T-helper 17 cell (primary cell): Measurements from ENCODE around the gene SMYD4. TPM values are rescaled to one million over a fixed set of nuclear protein-coding genes. Genes with fewer than 3 reads are reported as not detected.
"Not testable (repeated sequence)": the region's sequence is repeated elsewhere in the genome, so short reads cannot be mapped to it uniquely, and the experiment has no call there.

ENCODE experiments used
- ATAC-seq: fragments of 150-1000 bp; cut with Tn5 transposase; 2 replicates; pipeline ENCODE4 v1.10.0; 2021; ENCODE audit warnings: mild to moderate bottlenecking, moderate library complexity
- DNase-seq, 3 donors: peaks; one replicate each; pipeline versions ENCODE4 v3.0.0 to v3.0.0-alpha.2; 2020 to 2021
- H3K9me3 ChIP-seq: one replicate; pipeline ENCODE4 v1.7.0; 2013; ENCODE audit warnings: low read length, mild to moderate bottlenecking; ENCODE audit not compliant: control insufficient read depth, poor library complexity, severe bottlenecking
- H3K27ac Mint-ChIP-seq: one replicate; pipeline ENCODE4 v1.8.0; 2022; ENCODE audit warnings: mild to moderate bottlenecking, moderate library complexity, mixed read lengths
- H3K27me3 Mint-ChIP-seq: one replicate; pipeline ENCODE4 v1.8.0; 2022; ENCODE audit warnings: mixed read lengths
- H3K36me3 Mint-ChIP-seq: one replicate; pipeline ENCODE4 v1.8.0; 2022; ENCODE audit warnings: low read depth, mixed read lengths
- H3K4me1 Mint-ChIP-seq: one replicate; pipeline ENCODE4 v1.8.0; 2022; ENCODE audit warnings: mild to moderate bottlenecking, mixed read lengths
- H3K4me3 Mint-ChIP-seq: one replicate; pipeline ENCODE4 v1.8.0; 2022; ENCODE audit warnings: mild to moderate bottlenecking, moderate library complexity, mixed read lengths
- total RNA-seq, 4 donors: library from RNA in 2 of 4; stranded (reverse) in 2 of 4; gene quantifications; one replicate each; pipeline ENCODE4 v1.2.3 and lab custom pipeline; 2022 to 2026

The SMYD4 gene
- total RNA-seq, 2 donors from 2014 or later = 16.0 to 16.8 TPM

DNA sequence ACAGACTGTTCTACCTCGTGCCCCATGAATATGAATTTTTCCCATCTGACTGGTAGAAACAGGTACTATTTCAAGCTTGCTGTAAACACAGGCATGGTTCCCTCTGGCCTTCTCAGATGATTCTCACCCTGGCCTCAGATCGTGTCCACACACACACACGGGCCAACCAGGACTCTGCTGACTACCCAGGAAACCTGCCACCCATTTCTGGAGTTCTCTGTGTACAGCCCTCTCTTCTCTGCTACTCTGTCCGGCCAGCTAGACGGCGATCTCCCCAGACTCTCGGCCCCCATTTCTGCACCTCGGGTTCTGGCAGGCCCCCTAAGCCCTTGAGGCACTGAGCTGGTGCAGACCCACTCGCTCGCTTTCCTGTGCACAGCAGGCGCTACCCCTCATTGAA lies 31.3 kb upstream of the SMYD4 start:
- Mint-ChIP-seq H3K27me3 (no peaks in the 10 kb centered on the region), H3K27ac (peak overlapping the region; percentile 73), H3K4me3 (no peak overlapping the region), H3K4me1 (peaks cover 5% of the 10 kb centered on the region), H3K36me3 (no peaks in the 10 kb centered on the region)
- DNase-seq (no peak), ATAC-seq (no peak)
- no peaks in the 10 kb centered on the region for H3K9me3 ChIP-seq

DNA sequence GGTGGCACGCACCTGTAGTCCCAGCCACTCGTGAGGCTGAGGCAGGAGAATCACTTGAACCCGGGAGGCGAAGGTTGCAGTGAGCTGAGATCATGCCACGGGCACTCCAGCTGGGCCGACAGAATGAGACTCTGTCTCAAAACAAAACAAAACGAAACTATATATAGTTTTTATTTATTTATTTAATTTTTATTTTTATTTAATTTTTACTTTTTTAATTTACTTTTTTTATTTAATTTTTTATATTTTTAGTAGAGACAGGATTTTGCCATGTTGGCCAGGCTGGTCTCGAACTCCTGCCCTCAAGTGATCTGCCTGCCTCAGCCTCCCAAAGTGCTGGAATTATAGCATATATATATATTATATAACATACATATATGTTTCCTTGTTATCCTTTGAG lies 26.8 kb upstream of the SMYD4 start:
- DNase-seq, H3K27me3 Mint-ChIP-seq, H3K27ac Mint-ChIP-seq, H3K4me3 Mint-ChIP-seq, H3K36me3 Mint-ChIP-seq, ATAC-seq, H3K9me3 ChIP-seq: not testable (repeated sequence)
- peaks cover 15% of the 10 kb centered on the region for H3K4me1 Mint-ChIP-seq

DNA sequence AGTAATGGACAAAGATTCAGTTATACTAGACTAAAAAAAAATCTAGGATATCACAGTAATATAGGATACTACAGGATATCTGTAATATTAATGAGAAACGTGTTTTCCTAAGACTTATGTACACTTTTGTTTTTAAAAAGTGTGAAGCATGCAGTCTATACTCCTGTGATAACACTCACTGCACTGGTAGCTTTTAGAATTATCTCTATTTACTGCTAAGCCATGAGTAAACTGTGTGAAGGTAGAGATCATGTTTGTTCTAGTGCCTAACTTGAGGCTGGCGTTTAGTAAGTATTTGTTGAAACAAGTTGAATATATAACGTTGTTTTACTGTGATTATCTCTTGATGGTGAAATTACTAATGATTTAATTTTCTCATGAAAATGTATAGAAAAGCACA lies 24.0 kb upstream of the SMYD4 start:
- H3K9me3 ChIP-seq = no peaks in the 10 kb centered on the region
- ATAC-seq (no peak), DNase-seq (no peak)
- peaks cover 10% of the 10 kb centered on the region for H3K36me3 Mint-ChIP-seq
- no peaks in the 10 kb centered on the region for H3K27me3 Mint-ChIP-seq
- peaks cover 12% of the 10 kb centered on the region for H3K4me1 Mint-ChIP-seq
- no peak overlapping the region for H3K4me3 Mint-ChIP-seq
- H3K27ac Mint-ChIP-seq = no peak overlapping the region

DNA sequence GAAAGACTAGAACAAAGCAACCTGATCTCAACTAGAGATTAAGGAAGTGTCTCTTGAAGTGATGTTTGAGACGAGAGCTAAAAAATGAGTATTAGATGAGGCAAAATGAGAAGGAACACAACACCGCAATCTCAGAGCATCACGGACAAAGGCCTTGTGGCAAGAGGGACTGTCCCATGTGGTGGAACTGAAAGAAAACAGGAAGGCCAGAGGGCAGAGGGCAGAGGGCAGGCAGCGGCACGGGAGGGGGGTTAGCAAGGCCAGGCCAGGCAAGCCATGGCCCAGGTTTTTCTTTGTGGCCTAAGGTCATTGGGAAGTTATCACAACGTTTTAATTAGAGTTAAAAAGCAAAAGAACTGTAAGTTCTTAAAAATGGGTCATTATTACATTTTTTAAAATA lies 22.6 kb upstream of the SMYD4 start:
- no peak for ATAC-seq
- Mint-ChIP-seq H3K36me3 (peaks cover 10% of the 10 kb centered on the region), H3K27ac (peak overlapping the region; percentile 93), H3K4me3 (no peak overlapping the region), H3K27me3 (no peaks in the 10 kb centered on the region), H3K4me1 (peaks cover 13% of the 10 kb centered on the region)
- DNase-seq = no peak
- no peaks in the 10 kb centered on the region for H3K9me3 ChIP-seq

DNA sequence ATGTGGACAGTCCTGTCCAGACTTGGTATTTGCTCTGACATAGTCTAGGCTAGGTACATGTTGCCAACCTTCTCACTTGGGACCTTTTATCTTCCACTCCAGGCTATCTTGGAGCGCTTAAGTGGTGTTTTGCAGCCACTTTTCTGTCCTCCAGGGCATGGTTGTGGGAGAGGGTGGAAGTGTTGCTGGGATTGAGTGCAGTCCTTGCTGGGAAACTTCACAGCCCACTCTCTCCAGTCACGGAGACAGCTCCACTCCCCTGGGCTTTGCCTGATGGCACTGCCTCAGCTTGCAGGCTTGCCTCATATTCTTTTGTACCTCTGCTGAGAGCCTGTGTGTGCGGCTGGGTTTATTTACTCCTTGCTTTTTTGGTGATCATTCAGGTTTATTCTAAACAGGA lies 17.5 kb upstream of the SMYD4 start:
- H3K4me1 Mint-ChIP-seq = peaks cover 13% of the 10 kb centered on the region
- no peaks in the 10 kb centered on the region for H3K9me3 ChIP-seq
- peak overlapping the region; percentile 67 for H3K27ac Mint-ChIP-seq
- no peak overlapping the region for H3K4me3 Mint-ChIP-seq
- H3K36me3 Mint-ChIP-seq = peaks cover 18% of the 10 kb centered on the region
- H3K27me3 Mint-ChIP-seq = no peaks in the 10 kb centered on the region
- DNase-seq (no peak), ATAC-seq (no peak)

DNA sequence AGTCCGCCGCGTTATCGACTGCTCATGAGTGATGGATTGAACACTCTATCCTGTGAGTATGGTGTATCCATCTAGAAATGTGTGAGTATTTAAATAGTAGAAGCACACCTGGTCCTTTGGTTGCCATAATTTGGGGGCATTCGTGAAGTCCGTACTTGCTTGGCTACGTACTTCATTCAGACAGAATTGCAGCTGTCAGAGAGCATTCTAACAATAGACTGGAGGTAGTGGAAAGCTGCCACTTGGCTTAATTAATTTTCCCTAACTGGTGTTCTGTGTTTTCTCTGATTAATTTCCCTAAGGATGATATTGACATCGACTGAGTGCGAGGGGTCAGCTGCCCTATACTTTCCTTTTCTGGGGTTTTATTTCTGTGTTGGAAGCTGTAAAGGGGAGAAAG lies 14.2 kb upstream of the SMYD4 start:
- peaks cover 12% of the 10 kb centered on the region for H3K36me3 Mint-ChIP-seq
- no peaks in the 10 kb centered on the region for H3K9me3 ChIP-seq
- H3K4me1 Mint-ChIP-seq = peaks cover 11% of the 10 kb centered on the region
- no peak overlapping the region for H3K4me3 Mint-ChIP-seq
- DNase-seq (no peak), ATAC-seq (no peak)
- H3K27ac Mint-ChIP-seq = peak overlapping the region; percentile 37
- no peaks in the 10 kb centered on the region for H3K27me3 Mint-ChIP-seq

DNA sequence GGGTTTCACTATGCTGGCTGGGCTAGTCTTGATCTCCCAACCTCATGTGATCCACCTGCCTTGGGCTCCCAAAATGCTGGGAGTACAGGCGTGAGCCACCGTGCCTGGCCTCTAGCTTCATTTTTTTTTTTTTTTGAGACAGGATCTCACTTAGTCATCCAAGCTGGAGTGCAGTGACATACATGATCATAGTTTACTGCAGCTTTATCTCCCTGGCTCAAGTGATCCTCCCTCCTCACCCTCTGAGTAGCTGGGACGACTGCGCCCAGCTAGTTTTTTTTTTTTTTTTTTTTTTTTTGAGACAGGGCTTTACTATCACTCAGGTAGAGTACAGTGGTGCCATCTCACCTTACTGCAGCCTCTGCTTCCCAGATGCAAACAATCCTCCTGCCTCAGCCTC lies 9.8 kb upstream of the SMYD4 start:
- ATAC-seq (no peak), DNase-seq (no peak)
- Mint-ChIP-seq H3K4me1 (peaks cover 25% of the 10 kb centered on the region), H3K36me3 (peaks cover 7% of the 10 kb centered on the region), H3K4me3 (no peak overlapping the region), H3K27me3 (no peaks in the 10 kb centered on the region), H3K27ac (no peak overlapping the region)
- H3K9me3 ChIP-seq = no peaks in the 10 kb centered on the region

DNA sequence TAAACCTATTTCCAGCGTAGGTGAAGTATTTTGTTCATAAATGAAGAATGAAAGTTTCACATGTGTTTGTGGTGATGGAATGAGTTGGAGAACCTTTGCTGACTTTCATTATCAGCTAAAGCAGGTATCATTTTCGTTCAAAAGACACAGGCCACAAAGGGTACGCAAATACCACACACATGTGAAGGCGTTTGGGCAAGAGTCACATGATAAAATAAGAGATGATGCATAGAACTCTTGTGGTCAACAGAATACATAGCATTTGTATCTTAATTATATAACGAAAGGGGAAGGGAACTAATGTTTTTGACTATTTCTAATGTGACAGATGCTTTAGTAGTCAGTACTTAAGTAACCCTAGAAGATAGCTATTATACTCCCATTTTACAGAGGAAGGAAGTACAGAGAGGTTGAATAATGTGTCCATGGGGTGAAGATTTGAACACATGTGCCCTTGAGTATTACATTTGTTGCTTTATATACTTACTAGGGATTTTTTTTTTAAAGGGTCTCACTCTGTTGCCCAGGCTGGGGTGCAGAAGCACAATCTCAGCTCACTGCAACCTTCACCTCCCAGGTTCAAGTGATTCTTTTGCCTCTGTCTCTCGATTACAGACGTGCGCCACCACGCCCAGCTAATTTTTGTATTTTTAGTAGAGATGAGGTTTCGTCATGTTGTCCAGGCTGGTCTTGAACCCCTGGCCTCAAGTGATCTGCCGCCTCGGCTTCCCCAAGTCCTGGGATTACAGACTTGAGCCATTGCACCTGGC lies 4.9 kb upstream of the SMYD4 start:
- peaks cover 45% of the 10 kb centered on the region for H3K4me1 Mint-ChIP-seq
- peak overlapping the region; percentile 54 for H3K27ac Mint-ChIP-seq
- no peaks in the 10 kb centered on the region for H3K9me3 ChIP-seq
- H3K36me3 Mint-ChIP-seq = peaks cover 2% of the 10 kb centered on the region
- no peaks in the 10 kb centered on the region for H3K27me3 Mint-ChIP-seq
- ATAC-seq = no peak
- DNase-seq = no peak
- H3K4me3 Mint-ChIP-seq = peak overlapping the region; percentile 5

DNA sequence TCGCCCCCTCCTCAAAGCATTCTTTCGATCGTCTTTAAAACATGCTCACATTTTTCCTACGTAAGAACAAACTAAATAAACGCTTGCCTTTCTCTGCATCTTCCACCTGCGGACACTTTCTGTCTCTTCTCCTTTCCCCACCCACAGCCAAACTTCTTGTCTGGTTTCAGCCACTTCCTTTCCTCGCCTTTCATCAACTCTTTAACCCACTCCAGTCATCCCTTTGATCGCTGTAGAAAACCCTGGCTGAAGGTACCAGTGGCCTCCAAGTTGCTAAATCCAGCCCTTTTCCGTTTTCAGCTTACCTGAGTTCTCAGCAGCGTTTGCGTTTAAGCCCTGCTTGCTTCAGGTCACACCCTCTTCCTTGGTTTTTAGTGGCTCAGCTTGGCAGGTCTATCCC lies 586 bp upstream of the SMYD4 start:
- peak; percentile 4 for ATAC-seq
- no peaks in the 10 kb centered on the region for H3K9me3 ChIP-seq
- H3K27me3 Mint-ChIP-seq = no peaks in the 10 kb centered on the region
- H3K4me1 Mint-ChIP-seq = peaks cover 41% of the 10 kb centered on the region
- H3K36me3 Mint-ChIP-seq = peaks cover under 1% of the 10 kb centered on the region
- no peak for DNase-seq
- peak overlapping the region; percentile 97 for H3K27ac Mint-ChIP-seq
- H3K4me3 Mint-ChIP-seq = peak overlapping the region; percentile 98

DNA sequence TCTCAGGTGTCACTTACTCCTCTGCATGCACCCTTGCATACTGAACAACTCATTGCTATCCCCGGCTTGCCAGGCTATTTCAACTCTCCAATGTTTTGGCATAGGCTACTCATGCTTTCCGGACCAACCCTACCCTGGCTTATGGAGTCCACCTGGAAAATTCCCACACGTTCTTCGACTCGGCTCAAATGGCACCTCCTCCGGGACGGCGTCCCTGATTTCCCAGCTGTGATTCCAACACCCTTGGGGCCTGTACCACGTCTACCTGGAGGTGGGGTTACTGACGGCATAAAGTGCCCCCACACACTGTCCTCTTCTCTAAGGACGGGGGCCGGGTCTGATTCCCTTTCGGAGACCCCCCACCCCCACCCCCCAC lies 498 bp downstream of the SMYD4 start:
- peak overlapping the region; percentile 98 for H3K4me3 Mint-ChIP-seq
- H3K36me3 Mint-ChIP-seq = no peaks in the 10 kb centered on the region
- H3K9me3 ChIP-seq = no peaks in the 10 kb centered on the region
- H3K4me1 Mint-ChIP-seq = peaks cover 36% of the 10 kb centered on the region
- DNase-seq (no peak), ATAC-seq (peak; percentile 7)
- H3K27me3 Mint-ChIP-seq = no peaks in the 10 kb centered on the region
- peak overlapping the region; percentile 97 for H3K27ac Mint-ChIP-seq

DNA sequence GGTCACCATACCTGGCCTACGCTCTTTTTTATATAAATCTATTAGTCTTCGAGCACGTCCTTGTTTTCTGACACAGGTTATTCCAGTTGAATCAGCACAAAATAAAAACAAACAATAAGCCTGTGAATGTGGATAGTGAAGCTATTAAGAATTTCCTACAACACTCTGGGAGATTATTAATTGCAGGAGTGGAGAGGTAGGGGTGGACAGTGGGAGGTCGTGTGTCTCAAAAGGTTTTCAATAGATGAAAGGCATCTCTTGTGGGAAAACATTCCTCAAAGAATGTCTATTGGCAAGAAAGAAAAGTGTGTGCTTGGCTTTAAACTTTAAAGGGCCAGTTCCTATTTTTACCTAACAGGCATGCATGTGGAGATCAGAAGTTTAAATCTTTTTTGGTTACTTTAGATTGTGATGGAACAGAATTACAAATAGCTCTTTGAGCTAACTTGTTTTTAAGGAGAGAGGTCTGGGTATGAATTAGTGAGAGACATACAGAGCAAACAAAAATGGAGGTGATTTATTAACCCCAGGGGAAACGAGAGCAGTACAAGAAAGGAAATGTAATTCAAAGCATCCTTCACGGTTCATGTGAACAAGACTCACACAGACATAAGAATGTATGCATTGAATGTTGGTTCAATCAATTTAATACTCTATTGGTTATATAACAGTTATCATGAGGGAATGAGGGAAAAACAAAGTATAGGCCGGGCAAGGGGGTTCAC lies 9.0 kb downstream of the SMYD4 start:
- H3K27ac Mint-ChIP-seq = peak overlapping the region; percentile 84
- no peaks in the 10 kb centered on the region for H3K9me3 ChIP-seq
- no peaks in the 10 kb centered on the region for H3K27me3 Mint-ChIP-seq
- H3K4me1 Mint-ChIP-seq = peaks cover 19% of the 10 kb centered on the region
- DNase-seq (no peak), ATAC-seq (no peak)
- peaks cover 7% of the 10 kb centered on the region for H3K36me3 Mint-ChIP-seq
- H3K4me3 Mint-ChIP-seq = no peak overlapping the region

DNA sequence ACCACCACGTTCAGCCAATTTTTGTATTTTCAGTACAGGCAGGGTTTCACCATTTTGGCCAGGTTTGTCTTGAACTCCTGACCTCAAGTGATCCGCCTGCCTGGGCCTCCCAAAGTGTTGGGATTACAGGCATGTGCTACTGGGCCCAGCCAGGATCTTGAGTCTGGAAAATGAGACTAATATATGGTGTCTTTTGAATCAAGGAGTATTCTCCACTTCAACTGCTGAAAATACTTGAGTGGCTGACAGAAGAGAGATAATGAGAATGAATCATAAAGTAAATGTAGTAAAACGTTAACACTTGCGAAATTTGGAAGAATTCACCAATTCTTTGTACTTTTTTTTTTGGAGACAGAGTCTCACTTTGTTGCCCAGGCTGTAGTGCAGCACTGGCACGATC lies 16.6 kb downstream of the SMYD4 start:
- DNase-seq (no peak), ATAC-seq (no peak)
- no peaks in the 10 kb centered on the region for H3K9me3 ChIP-seq
- H3K4me1 Mint-ChIP-seq = peaks cover 7% of the 10 kb centered on the region
- no peaks in the 10 kb centered on the region for H3K27me3 Mint-ChIP-seq
- no peak overlapping the region for H3K4me3 Mint-ChIP-seq
- H3K36me3 Mint-ChIP-seq = no peaks in the 10 kb centered on the region
- no peak overlapping the region for H3K27ac Mint-ChIP-seq

DNA sequence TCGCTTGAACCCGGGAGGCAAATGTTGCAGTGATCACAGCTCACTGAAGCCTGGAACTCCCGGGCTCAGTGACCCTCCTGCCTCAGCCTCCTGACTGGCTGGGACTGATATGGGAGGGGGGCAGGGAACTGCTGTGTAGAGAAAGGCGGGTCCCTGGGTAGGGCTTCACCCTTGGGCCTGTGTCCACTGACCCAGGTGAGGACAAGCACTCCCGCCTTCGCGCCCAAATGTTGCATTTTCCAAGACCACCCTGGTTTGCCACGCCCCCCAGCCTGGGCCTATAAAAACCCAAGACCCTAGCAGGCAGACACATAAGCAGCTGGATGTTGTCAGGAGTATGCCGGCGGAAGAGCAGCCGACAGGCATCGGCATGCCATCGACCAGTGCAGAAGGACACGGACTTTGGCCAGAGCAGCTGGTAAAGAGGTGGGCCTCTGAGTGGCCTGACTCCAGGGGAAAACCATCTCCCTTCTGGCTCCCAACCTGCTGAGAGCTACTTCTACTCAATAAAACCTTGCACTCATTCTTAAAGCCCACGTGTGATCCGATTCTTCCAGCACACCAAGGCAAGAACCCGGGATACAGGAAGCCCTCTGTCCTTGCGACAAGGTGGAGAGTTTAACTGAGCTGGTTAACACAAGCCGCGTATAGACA lies 19.1 kb downstream of the SMYD4 start:
- no peak for ATAC-seq
- H3K36me3 Mint-ChIP-seq = no peaks in the 10 kb centered on the region
- H3K9me3 ChIP-seq = no peaks in the 10 kb centered on the region
- H3K27me3 Mint-ChIP-seq = no peaks in the 10 kb centered on the region
- DNase-seq = no peak
- H3K27ac Mint-ChIP-seq = no peak overlapping the region
- no peak overlapping the region for H3K4me3 Mint-ChIP-seq
- no peaks in the 10 kb centered on the region for H3K4me1 Mint-ChIP-seq
